GM21723 (cell line): Measurements from ENCODE around the gene APIP.
A peak's percentile ranks its signal among the peaks of the same experiment; 100 is the strongest.
"Not testable (repeated sequence)": the region's sequence is repeated elsewhere in the genome, so short reads cannot be mapped to it uniquely, and the experiment has no call there.

ENCODE experiments used
- ATAC-seq: cut with Tn5 transposase; IDR thresholded peaks from one replicate; pipeline ENCODE4 v1.9.1; 2021; ENCODE audit warnings: mild to moderate bottlenecking, moderate library complexity; ENCODE audit not compliant: unreplicated experiment

APIP gene

GRCh38 chr11:34926101-34926830 lies 10.1 kb upstream of the APIP start:
- ATAC-seq: no peak

GRCh38 chr11:34924714-34925113 lies 8.5 kb upstream of the APIP start:
- no peak for ATAC-seq

- no peak for ATAC-seq
These were observed 5.0 kb upstream of the APIP start for GRCh38 chr11:34921156-34921555.

GRCh38 chr11:34916843-34917770 lies 928 bp upstream of the APIP start:
- peak; percentile 33 for ATAC-seq

- ATAC-seq: peak; percentile 10
These were observed 804 bp downstream of the APIP start for GRCh38 chr11:34915136-34916014.

- not testable (repeated sequence) for ATAC-seq
These were observed 2.6 kb downstream of the APIP start for GRCh38 chr11:34913556-34913955.

- ATAC-seq: no peak
These were observed 4.5 kb downstream of the APIP start for GRCh38 chr11:34911676-34912075.

- peak; percentile 56 for ATAC-seq
These were observed 5.4 kb downstream of the APIP start for GRCh38 chr11:34910817-34911216.

GRCh38 chr11:34909955-34910354 lies 6.2 kb downstream of the APIP start:
- no peak for ATAC-seq

- no peak for ATAC-seq
These were observed 6.8 kb downstream of the APIP start for GRCh38 chr11:34909415-34909814.

GRCh38 chr11:34907934-34908593 lies 8.1 kb downstream of the APIP start:
- no peak for ATAC-seq

- no peak for ATAC-seq
These were observed 10.5 kb downstream of the APIP start for GRCh38 chr11:34905666-34906065.

- ATAC-seq: no peak
These were observed 11.7 kb downstream of the APIP start for GRCh38 chr11:34904421-34904955.

GRCh38 chr11:34899633-34900016 lies 16.6 kb downstream of the APIP start:
- ATAC-seq: no peak

- ATAC-seq: no peak
These were observed 17.7 kb downstream of the APIP start for GRCh38 chr11:34898474-34898873.

- ATAC-seq: no peak
These were observed 18.9 kb downstream of the APIP start for GRCh38 chr11:34897171-34897870.

GRCh38 chr11:34896191-34896590 lies 20.0 kb downstream of the APIP start:
- ATAC-seq: not testable (repeated sequence)

GRCh38 chr11:34893416-34893815 lies 22.8 kb downstream of the APIP start:
- ATAC-seq: no peak

GRCh38 chr11:34891611-34892010 lies 24.6 kb downstream of the APIP start:
- no peak for ATAC-seq

- ATAC-seq: no peak
These were observed 25.4 kb downstream of the APIP start for GRCh38 chr11:34890812-34891211.
